ENCODE data around the gene KCNAB3. TPM values are rescaled to one million over a fixed set of nuclear protein-coding genes. Genes with fewer than 3 reads are reported as not detected.

KCNAB3 gene
- total RNA-seq, 1 donor from 2014 or later: 19.9 TPM

DNA sequence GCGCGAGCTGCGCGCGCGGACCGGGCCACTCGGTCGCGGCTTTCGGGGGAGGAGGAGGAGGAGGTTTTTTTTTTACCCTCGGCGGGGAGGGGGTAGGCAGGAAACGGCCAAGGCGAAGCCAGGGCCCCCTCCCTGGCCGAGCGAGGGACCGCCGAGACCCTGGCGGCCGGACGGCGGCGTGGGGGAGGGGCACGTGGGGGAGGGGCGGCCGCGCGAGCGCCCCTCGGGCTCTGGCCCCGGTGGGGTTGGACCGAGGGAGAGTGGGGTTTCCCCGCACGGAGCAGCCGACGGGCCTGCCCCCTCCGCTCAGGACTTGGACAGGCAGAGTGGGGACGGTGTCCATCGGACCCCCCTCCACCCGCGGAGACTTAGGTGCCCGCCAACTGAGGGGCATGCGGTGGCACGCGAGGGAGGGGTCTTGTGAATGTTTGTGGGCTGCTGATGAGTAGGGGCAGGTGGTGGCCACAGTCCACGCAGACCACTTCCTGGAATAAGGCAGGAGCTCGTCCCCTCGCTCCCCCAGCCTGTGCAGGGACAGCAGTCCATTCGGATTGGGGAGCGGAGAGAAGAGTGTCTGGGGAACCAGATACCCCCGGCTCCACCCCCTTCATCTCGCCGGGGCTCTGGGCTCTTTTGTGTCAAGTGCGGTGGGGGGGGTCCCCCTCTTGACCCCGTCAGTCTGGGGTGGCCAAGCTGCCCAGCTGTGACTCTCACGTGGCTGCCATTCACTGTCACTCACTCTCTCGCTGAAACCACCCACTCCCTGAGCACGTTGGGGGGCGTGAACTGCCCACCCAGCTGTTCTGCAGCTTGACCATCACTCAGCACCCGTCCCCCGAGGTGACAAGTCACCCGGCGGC lies 44.1 kb downstream of the KCNAB3 start:
- Mint-ChIP-seq H3K4me3 (no peak overlapping the region), H3K4me1 (no peaks in the 10 kb centered on the region), H3K27ac (ENCODE audit: unreplicated experiment) (no peak overlapping the region), H3K36me3 (ENCODE audit: low read depth) (peaks cover 8% of the 10 kb centered on the region), H3K9me3 (no peaks in the 10 kb centered on the region), H3K27me3 (ENCODE audit: low read depth) (no peaks in the 10 kb centered on the region)
- TF ChIP-seq CTCF (conservative IDR thresholded peaks at IDR 0.05): no peak
- DNase-seq (ENCODE audit: low read depth, low spot score): peak; percentile 56

DNA sequence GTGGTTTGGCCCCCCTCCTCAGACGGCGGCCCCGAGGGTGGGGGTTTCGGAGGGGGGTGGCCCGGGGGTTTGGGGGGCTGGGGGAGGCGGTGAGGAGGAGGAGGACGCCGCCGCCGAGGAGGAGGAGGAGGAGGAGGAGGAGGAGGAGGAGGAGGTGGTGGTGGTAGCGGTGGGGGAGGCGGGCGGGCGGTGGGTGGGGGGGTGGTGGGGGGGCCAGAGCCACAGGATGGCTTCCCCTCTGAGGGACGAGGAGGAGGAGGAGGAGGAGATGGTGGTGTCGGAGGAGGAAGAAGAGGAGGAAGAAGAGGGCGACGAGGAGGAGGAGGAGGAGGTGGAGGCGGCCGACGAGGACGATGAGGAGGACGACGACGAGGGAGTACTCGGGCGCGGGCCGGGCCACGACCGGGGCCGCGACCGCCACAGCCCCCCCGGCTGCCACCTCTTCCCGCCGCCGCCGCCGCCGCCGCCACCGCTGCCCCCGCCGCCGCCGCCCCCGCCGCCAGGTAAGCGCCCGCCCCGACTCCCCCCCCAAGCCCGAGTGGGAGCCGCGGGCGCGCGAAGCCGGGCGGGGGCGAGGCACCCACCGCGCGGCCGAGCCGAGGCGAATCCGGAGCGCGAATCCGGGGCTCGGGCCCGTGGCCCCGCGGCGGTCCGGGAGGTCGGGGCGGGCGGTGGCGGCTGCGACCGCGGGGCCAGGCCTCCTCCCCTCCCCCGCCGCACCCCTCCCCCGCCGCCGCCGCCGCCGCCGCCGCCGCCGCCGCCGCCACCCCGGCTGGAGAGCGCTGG lies 44.9 kb downstream of the KCNAB3 start:
- H3K27ac Mint-ChIP-seq (ENCODE audit: unreplicated experiment): no peak overlapping the region
- no peak for DNase-seq (ENCODE audit: low read depth, low spot score)
- peaks cover 2% of the 10 kb centered on the region for H3K36me3 Mint-ChIP-seq (ENCODE audit: low read depth)
- no peaks in the 10 kb centered on the region for H3K27me3 Mint-ChIP-seq (ENCODE audit: low read depth)
- no peaks in the 10 kb centered on the region for H3K9me3 Mint-ChIP-seq
- no peak for TF ChIP-seq CTCF (conservative IDR thresholded peaks at IDR 0.05)
- no peak overlapping the region for H3K4me3 Mint-ChIP-seq
- H3K4me1 Mint-ChIP-seq: no peaks in the 10 kb centered on the region

GRCh38 chr17:7883781-7884386 lies 45.8 kb downstream of the KCNAB3 start:
- H3K4me1 Mint-ChIP-seq: no peaks in the 10 kb centered on the region
- no peaks in the 10 kb centered on the region for H3K9me3 Mint-ChIP-seq
- H3K27ac Mint-ChIP-seq (ENCODE audit: unreplicated experiment): no peak overlapping the region
- TF ChIP-seq CTCF (conservative IDR thresholded peaks at IDR 0.05): no peak
- no peaks in the 10 kb centered on the region for H3K27me3 Mint-ChIP-seq (ENCODE audit: low read depth)
- peak overlapping the region; percentile 82 for H3K4me3 Mint-ChIP-seq
- no peaks in the 10 kb centered on the region for H3K36me3 Mint-ChIP-seq (ENCODE audit: low read depth)
- no peak for DNase-seq (ENCODE audit: low read depth, low spot score)

- Mint-ChIP-seq H3K9me3 (no peaks in the 10 kb centered on the region), H3K27me3 (ENCODE audit: low read depth) (no peaks in the 10 kb centered on the region), H3K27ac (ENCODE audit: unreplicated experiment) (no peak overlapping the region), H3K4me1 (no peaks in the 10 kb centered on the region), H3K4me3 (no peak overlapping the region), H3K36me3 (ENCODE audit: low read depth) (no peaks in the 10 kb centered on the region)
- no peak for TF ChIP-seq CTCF (conservative IDR thresholded peaks at IDR 0.05)
- DNase-seq (ENCODE audit: low read depth, low spot score): no peak
Observed at GRCh38 chr17:7882629-7883028, 47.0 kb downstream of the KCNAB3 start.

DNA sequence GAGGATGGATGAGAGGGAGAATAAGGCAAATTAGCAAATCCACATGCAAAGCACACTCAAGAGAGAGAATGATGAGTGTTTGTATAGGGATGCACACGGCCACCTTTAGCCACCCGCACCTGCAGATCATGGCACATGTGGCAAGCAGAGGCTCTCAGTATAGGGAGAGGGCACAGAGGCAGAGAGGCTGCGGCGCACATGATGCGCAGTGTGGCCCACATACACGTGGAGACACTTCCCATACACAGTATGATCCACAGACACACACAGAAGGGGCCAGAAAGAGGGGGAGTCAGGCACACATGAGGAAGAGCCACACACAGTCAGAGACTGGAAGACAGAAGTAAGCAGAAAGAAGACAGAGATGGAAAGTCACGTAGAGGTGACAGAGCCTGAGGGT lies 47.6 kb downstream of the KCNAB3 start:
- no peaks in the 10 kb centered on the region for H3K27me3 Mint-ChIP-seq (ENCODE audit: low read depth)
- no peak overlapping the region for H3K4me3 Mint-ChIP-seq
- no peaks in the 10 kb centered on the region for H3K36me3 Mint-ChIP-seq (ENCODE audit: low read depth)
- no peaks in the 10 kb centered on the region for H3K9me3 Mint-ChIP-seq
- DNase-seq (ENCODE audit: low read depth, low spot score): no peak
- TF ChIP-seq CTCF (conservative IDR thresholded peaks at IDR 0.05): no peak
- no peaks in the 10 kb centered on the region for H3K4me1 Mint-ChIP-seq
- H3K27ac Mint-ChIP-seq (ENCODE audit: unreplicated experiment): no peak overlapping the region
